HG02943 (cell line): ENCODE data around the gene TRIM71.
"Not testable (repeated sequence)": the region's sequence is repeated elsewhere in the genome, so short reads cannot be mapped to it uniquely, and the experiment has no call there.

ENCODE experiments used
- ATAC-seq: cut with Tn5 transposase; IDR thresholded peaks from one replicate; pipeline ENCODE4 v1.9.1; 2021; ENCODE audit warnings: mild to moderate bottlenecking, low read depth, moderate library complexity; ENCODE audit not compliant: unreplicated experiment

Gene TRIM71

GRCh38 chr3:32819551-32820348 lies 2.0 kb downstream of the TRIM71 start:
- no peak for ATAC-seq

- ATAC-seq: no peak
These were observed 2.6 kb downstream of the TRIM71 start for GRCh38 chr3:32820430-32820829.

GRCh38 chr3:32820971-32821685 lies 3.3 kb downstream of the TRIM71 start:
- ATAC-seq: no peak

DNA sequence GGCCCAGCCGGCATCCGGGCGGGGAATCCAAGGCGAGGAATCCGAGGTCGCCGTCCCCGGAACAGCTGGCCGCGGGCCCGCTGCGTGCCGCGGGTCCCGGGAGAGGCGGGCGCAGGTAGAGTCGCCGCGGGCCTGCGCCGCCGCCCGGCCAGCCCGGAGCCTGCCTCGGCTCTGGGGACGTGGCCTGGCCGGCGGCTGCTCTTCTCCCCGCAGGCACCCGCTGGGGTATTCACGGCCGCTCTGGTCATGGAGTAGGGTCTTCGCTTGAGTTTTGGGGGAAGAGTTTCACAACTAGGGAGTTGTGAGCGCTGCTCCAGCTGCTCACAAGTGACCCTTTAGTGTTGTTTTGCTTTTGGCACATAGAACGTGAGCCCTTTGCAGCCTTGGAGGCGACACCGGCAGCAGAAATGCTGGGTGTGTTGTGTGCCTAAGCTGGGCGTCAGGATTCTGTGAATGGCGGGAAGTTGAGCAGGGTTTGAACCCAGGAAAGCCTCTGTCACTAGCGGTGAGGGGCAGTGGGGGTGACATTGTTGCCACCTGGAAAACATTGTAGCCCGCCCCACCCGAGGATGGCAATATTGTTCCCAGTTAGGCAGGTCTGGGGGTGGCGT lies 4.0 kb downstream of the TRIM71 start:
- no peak for ATAC-seq

DNA sequence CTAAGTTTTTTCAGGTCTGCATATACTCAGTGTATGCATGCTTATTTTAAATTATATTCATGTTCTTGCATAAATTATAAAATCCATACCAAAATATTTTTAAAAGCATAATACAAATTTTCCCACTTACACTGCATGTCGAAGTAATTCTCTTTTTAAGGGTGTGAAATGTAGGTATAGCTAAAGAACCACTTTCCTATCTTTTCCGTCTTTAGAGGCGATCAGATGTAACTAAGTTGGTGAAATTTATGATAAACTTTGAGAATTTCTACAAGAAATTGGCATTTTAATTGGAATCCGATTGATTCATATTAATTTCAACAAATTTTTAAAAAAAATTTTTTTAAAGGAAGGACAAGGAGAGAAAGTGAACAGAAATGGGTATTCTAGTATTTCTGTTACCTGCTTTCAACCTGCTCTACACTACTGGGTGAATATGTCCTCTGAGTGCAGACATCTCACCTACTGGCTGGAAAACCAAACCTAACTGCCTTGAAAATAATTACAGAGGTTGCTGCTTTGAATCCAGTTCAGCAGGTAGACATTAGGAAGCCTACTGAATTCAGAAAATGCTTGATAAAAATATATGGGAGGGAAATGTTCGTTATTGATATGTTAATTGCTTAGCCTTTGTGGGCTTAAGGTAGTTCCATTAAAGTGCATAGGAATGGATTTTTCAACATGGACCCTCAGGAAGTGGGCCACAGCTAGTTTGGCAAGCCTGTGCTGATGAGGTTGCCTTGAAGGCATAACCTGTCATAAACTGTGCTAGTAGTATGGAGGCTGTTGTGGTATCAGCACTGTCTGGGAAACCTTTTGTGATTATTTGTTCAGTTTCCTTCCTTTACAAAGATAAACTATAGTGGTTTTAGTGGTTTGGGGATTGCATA lies 5.1 kb downstream of the TRIM71 start:
- ATAC-seq: no peak

DNA sequence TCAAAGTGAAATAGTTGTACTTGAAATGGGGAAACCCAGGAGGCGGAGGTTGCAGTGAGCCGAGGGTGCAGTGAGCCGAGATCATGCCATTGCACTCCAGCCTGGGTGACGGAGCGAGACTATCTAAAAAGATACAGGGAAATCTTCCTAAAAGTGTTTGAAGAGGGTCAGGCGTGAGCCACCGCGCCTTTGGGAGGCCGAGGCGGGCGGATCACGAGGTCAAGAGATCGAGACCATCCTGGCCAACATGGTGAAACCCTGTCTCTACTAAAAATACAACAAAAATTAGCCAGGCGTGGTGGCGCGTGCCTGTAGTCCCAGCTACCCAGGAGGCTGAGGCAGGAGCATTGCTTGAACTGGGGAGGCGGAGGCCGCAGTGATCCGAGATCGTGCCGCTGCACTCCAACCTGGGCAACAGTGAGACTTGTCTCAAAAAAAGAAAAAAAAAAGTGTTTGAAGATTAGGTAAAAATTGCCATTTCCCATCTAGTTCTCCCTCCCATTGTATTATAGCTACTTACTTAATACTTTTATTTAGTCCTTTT lies 5.9 kb downstream of the TRIM71 start:
- ATAC-seq: not testable (repeated sequence)

- no peak for ATAC-seq
These were observed 8.0 kb downstream of the TRIM71 start for GRCh38 chr3:32825601-32826375.

DNA sequence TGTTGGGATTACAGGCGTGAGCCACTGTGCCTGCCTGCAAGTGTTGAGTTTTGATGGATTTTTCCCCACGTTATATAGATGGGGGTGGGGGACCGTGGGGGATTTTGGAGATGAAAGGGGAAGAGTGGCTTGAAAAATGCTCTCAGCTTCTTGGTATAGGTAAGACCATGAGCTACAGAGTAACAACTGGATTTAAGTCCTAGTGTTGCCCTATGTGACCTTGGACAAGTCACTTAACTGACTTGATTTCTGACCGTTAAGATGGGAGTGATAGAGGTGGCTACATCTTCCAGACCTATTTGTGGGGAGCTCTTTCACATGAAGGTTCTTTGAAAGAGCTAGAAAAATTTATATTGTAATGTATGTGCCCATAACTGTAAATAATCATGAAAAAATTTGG lies 13.3 kb downstream of the TRIM71 start:
- no peak for ATAC-seq

DNA sequence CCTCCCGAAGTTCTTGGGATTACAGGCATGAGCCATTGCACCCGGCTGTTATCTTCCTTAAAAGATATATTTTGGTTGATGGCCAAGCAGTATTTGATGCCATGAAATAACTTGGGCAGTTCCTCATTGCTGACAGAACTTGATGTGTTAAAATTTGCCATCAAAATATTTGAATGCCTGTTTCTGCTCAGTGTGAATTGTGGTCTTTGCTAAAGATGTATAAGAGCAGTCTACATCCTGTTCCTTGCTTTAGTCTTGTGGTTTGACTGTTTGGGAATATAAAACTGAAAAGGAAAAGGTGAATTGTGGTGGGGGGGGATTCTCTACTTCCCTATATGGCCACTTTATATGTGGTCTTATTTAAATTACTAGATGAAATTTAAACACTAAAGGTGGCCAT lies 14.0 kb downstream of the TRIM71 start:
- ATAC-seq: no peak

DNA sequence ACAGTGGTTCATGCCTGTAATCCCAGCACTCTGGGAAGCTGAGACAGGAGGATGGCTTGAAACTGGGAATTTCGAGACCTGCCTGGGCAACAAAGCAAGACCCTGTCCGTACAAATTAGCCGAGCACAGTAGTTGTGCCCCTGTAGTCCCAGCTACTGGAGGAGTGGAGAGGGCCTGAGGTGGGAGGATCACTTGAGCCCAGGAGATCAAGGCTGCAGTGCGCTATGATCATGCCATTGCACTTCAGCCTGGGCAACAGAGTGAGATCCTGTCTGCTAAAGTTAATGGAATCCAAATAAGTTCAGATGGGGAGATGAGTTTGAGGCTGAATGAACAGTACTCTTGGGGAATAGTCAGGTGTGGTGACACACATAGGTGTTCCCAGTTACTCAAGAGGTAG lies 14.4 kb downstream of the TRIM71 start:
- no peak for ATAC-seq

DNA sequence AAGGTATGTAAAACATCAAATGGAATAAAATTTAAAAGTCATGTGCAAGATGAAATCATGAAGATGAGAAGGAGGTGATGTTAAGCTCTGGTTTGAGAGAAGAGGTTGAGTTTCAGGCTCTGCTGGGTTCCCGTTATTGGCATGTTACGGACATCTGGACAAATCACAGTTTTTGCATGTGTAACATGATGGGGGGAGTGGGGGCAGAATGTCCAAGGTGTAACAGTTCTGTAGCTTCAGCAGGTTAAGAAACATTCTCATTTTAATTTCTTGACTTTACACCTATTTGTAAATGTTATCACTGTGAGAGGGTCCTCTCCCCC lies 17.2 kb downstream of the TRIM71 start:
- no peak for ATAC-seq

DNA sequence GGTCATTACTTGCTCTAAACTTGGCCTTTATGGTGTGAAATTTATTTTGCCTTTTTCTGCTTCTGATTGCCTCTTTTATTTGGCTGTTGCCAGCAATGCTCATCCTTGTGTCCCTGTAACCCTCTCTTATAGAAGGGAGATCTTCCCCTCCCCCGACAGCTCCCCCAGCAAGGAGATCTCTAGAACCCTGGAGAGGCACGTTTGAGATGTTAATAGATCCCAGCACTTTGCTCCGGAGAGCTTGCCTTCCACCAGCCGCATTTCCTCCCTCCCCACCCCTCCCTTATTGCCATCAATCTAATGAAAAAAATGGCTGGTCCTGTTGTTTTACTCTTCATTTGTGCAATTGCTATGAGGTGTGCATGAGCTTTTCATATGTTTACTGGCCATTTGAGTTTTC lies 18.2 kb downstream of the TRIM71 start:
- no peak for ATAC-seq

DNA sequence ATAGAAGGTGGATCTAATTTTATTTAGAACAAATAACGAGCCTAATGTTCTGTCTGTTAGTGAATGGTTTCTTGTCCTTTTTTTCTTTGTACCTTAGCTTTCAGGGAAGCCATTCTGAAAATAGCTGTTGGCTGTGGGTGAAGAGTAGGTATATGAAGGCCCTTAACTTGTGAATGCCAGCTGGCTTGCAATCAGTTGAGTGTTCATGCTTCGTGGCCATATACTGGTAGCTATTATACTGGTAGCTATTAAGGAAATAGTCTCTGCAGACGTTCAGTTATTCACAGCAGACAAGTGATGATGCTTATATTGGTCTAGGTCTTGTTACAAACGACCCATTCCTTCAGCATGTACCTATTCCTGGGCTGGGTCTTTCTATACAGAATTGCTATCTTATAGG lies 18.8 kb downstream of the TRIM71 start:
- ATAC-seq: no peak

DNA sequence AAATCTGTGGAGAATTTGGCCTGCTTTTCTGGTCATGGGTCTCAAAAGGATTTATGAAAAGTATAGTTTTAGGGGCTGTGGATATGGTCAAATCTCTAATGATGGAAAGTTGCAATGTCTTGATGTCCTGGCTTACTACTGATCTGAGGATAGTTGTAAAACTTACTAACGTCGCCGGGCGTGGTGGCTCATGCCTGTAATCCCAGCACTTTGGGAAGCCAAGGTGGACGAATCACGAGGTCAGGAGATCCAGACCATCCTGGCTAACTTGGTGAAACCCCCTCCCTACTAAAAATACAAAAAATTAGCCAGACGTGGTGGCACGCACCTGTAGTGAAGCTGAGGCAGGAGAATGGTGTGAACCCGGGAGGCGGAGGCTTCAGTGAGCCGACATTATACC lies 19.6 kb downstream of the TRIM71 start:
- no peak for ATAC-seq

DNA sequence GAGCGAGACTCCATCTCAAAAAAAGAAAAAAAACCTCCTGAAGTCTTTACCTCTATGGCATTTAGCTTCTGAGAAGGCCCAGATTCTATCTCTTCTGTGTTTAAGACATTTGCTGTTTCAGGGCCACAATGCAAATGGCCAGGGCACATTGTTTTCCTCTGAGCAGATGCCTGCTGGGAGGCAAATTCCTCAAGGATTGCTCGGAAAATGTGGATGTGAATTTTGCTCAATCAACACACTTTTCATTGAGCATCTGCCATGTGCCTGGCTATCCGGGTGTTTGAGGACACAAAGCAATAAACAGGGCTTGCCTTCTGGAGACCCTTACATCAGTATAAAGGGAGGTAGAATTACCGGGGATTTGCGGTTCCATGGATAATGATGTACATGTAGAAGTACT lies 20.0 kb downstream of the TRIM71 start:
- ATAC-seq: no peak

DNA sequence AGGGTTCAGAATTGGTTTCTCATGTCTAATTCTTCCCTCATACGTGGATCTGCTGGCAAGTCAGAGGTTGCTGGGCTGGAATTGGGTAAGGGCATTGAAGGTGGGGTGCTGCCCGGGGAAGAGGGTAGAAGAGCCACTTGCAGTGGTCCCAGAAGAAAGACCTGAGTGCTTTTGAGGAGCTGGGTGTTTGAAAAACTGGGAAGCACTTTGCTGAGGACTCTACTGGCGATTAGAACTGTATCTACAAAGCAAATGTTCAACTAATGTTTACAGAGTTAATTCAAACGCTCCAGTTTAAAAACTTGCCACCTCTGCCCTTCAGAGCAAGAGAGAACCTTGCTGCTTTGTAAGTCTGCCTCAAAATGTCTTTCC lies 21.9 kb downstream of the TRIM71 start:
- no peak for ATAC-seq

GRCh38 chr3:32840086-32840841 lies 22.5 kb downstream of the TRIM71 start:
- no peak for ATAC-seq

GRCh38 chr3:32841341-32841740 lies 23.5 kb downstream of the TRIM71 start:
- no peak for ATAC-seq

- no peak for ATAC-seq
These were observed 24.2 kb downstream of the TRIM71 start for GRCh38 chr3:32841867-32842470.
